Panc1 (cell line): ENCODE data around the gene UGT1A10. TPM values are rescaled to one million over a fixed set of nuclear protein-coding genes. Genes with fewer than 3 reads are reported as not detected.
"Not testable (repeated sequence)": the region's sequence is repeated elsewhere in the genome, so short reads cannot be mapped to it uniquely, and the experiment has no call there.

Experiments used
- ATAC-seq: fragments of 200-7000 bp; cut with Tn5 transposase; 2 replicates; pipeline ENCODE4 v1.9.1; 2020; ENCODE audit warnings: mild to moderate bottlenecking, moderate library complexity
- BruUV-seq: library from RNA; stranded (reverse); fragments of 400-500 nt; replicated peaks from 2 replicates; lab custom pipeline; 2021; lab: Mats Ljungman, UMichigan
- CTCF ChIA-PET: fragments of 300-600 bp; sonication (Branson Sonifier 250); formaldehyde crosslinking; loops from one replicate; lab custom pipeline; 2022; ENCODE audit warnings: antibody characterized with exemption; lab: Charles Lee
- POLR2A ChIA-PET: fragments of 300-600 bp; sonication (Branson Sonifier 250); formaldehyde crosslinking; loops from one replicate; lab custom pipeline; 2022; ENCODE audit warnings: antibody characterized with exemption; lab: Charles Lee
- DNase-seq: peaks from one replicate; pipeline ENCODE4 v3.0.0-alpha.2; 2010; ENCODE audit warnings: low read depth, low spot score
- H3K27ac ChIP-seq: 2 replicates; pipeline ENCODE4 v1.5.1; 2011; ENCODE audit warnings: mild to moderate bottlenecking, low read length, inconsistent platforms
- H3K27me3 ChIP-seq: fragments of 200-500 bp; sonication (Bioruptor generic); 2 replicates; pipeline ENCODE4 v1.6.0; 2014; ENCODE audit warnings: low read length, inconsistent platforms; ENCODE audit not compliant: control insufficient read depth, insufficient read depth
- H3K36me3 ChIP-seq: fragments of 200-500 bp; sonication (Bioruptor generic); 2 replicates; pipeline ENCODE4 v1.5.1; 2014; ENCODE audit warnings: inconsistent platforms, mild to moderate bottlenecking, low read length, moderate library complexity; ENCODE audit not compliant: control insufficient read depth, insufficient read depth
- H3K4me1 ChIP-seq: 2 replicates; pipeline ENCODE4 v1.5.1; 2011; ENCODE audit warnings: inconsistent platforms, mild to moderate bottlenecking, low read length, moderate library complexity; ENCODE audit not compliant: control insufficient read depth, insufficient read depth
- H3K4me3 ChIP-seq, 2 experiments: 2 replicates each; pipeline ENCODE4 v1.5.1; 2011 to 2012; ENCODE audit warnings: low read depth in 2 of 2, low read length in 2 of 2, mild to moderate bottlenecking in 2 of 2, inconsistent platforms in 1 of 2, moderate library complexity in 1 of 2
- H3K9me3 ChIP-seq: fragments of 200-500 bp; sonication (Bioruptor generic); 2 replicates; pipeline ENCODE4 v1.5.1; 2014; ENCODE audit warnings: low read depth, mild to moderate bottlenecking, inconsistent platforms, low read length, moderate library complexity; ENCODE audit not compliant: control insufficient read depth, insufficient read depth
- POLR2AphosphoS5 ChIP-seq: IDR thresholded peaks from 2 replicates; pipeline ENCODE4 v1.6.1; 2012; ENCODE audit warnings: mild to moderate bottlenecking, low read depth, low read length, moderate library complexity
- SIN3A ChIP-seq: IDR thresholded peaks from 2 replicates; pipeline ENCODE4 v1.6.1; 2012; ENCODE audit warnings: low read depth, mild to moderate bottlenecking, low read length, moderate library complexity, borderline replicate concordance; ENCODE audit not compliant: insufficient read depth
- TCF7L2 ChIP-seq: IDR thresholded peaks from 2 replicates; pipeline ENCODE4 v1.6.1; 2011; ENCODE audit warnings: mild to moderate bottlenecking, low read depth, low read length, inconsistent platforms
- in situ Hi-C: cut with HindIII; loops from 2 replicates; pipeline ENCODE4 v1.10.0; 2016; ENCODE audit warnings: low sequenced_read_pairs, low pct_unique_long_range_greater_than_20kb
- intact Hi-C: fragments of 100-400 bp; cut with micrococcal nuclease; formaldehyde crosslinking; loops from one replicate; pipeline ENCODE4 v1.10.0; 2022; ENCODE audit not compliant: unreplicated experiment
- total RNA-seq: library from RNA; stranded (reverse); gene quantifications from one replicate; pipeline ENCODE4 v1.2.1, GENCODE V29; 2021; ENCODE audit not compliant: unreplicated experiment
- TF ChIP-seq, protein P1 (sequence below), 2 experiments: IDR thresholded peaks; 2 replicates each; pipeline ENCODE4 v1.6.1; 2011 to 2012; ENCODE audit warnings: low read depth in 2 of 2, control low read depth in 1 of 2, low read length in 1 of 2, mild to moderate bottlenecking in 1 of 2, moderate library complexity in 1 of 2; ENCODE audit not compliant: insufficient read depth in 1 of 2
- TF ChIP-seq, protein P2 (sequence below): fragments of 450-650 bp; IDR thresholded peaks from 2 replicates; pipeline ENCODE4 v1.5.1; 2017; ENCODE audit warnings: mild to moderate bottlenecking

UGT1A10 gene
- total RNA-seq, 1 experiment from 2014 or later = not detected

DNA sequence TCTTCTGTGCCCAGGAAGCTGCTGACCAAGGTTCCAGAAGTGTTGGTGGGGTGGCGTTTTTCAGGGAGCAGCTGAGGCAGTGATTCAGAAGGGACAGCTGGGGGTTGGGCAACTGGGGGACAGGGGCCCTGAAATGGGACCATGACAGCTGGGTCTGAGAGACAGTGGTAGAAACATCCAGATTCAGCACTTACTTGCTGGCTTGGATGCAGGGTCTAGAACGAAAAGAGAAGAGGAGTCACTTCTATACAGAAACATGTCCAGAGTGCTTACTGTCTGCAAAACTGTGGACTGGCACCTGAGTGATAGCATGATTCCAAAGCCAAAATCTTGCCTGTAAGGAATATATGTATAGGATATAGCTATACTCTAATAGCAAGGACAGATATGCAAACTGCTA lies 109.6 kb downstream of the UGT1A10 start:
- H3K9me3 ChIP-seq, DNase-seq, ATAC-seq, intact Hi-C loops, H3K36me3 ChIP-seq, H3K4me1 ChIP-seq, BruUV-seq, H3K4me3 ChIP-seq, CTCF ChIA-PET, in situ Hi-C loops, H3K27ac ChIP-seq, H3K27me3 ChIP-seq, POLR2A ChIA-PET: not testable (repeated sequence)

DNA sequence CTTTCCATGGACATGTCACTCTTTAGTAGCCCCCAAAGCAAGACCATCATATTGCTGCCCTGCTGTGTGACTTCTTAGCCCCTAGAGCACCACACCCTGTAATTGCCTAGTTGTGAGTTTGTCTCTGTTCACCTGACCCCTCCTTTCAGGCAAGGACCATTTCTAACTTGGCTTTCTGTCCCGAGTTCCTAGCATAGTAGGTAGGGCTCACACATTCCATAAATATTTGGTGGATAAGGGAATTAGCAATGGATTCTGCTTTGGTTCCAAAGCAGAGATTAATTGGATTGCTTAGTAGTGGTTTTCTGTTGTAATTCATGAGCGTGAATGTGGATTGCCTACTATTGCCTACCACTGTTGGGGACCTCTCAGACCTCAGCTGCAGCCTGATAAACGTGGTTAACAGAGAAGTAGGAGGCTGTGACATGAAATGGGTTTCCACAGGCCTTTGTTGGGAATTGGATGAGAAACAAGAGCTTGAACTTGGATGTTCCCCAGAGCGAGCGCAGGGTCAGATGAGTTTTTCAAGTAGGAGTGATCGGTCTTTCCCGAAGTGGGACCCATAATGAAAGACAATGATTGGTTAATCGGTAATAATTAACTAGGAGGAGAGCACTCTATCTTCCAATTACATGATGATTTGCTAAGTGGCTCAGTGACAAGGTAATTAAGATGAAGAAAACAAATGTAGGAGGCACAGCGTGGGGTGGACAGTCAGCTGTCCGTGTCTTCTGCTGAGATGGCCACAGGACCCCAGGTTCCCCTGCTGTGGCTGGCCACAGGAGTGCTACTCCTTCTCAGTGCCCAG lies 110.4 kb downstream of the UGT1A10 start:
- intact Hi-C loops (no loop called here), in situ Hi-C loops (no loop called here)
- BruUV-seq = no TSS peak
- ATAC-seq (no peak), DNase-seq (no peak)
- Histone ChIP-seq H3K9me3 (no peaks in the 10 kb centered on the region), H3K4me1 (no peaks in the 10 kb centered on the region), H3K4me3 (no peak overlapping the region), H3K27me3 (no peaks in the 10 kb centered on the region), H3K27ac (no peak overlapping the region), H3K36me3 (no peaks in the 10 kb centered on the region)
- no peak for TF ChIP-seq SIN3A
- TF ChIP-seq, protein P1, sequence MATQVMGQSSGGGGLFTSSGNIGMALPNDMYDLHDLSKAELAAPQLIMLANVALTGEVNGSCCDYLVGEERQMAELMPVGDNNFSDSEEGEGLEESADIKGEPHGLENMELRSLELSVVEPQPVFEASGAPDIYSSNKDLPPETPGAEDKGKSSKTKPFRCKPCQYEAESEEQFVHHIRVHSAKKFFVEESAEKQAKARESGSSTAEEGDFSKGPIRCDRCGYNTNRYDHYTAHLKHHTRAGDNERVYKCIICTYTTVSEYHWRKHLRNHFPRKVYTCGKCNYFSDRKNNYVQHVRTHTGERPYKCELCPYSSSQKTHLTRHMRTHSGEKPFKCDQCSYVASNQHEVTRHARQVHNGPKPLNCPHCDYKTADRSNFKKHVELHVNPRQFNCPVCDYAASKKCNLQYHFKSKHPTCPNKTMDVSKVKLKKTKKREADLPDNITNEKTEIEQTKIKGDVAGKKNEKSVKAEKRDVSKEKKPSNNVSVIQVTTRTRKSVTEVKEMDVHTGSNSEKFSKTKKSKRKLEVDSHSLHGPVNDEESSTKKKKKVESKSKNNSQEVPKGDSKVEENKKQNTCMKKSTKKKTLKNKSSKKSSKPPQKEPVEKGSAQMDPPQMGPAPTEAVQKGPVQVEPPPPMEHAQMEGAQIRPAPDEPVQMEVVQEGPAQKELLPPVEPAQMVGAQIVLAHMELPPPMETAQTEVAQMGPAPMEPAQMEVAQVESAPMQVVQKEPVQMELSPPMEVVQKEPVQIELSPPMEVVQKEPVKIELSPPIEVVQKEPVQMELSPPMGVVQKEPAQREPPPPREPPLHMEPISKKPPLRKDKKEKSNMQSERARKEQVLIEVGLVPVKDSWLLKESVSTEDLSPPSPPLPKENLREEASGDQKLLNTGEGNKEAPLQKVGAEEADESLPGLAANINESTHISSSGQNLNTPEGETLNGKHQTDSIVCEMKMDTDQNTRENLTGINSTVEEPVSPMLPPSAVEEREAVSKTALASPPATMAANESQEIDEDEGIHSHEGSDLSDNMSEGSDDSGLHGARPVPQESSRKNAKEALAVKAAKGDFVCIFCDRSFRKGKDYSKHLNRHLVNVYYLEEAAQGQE (IDR thresholded peaks at IDR 0.05; ENCODE audit: insufficient read depth in 1 of 2, low read depth in 2 of 2, low read length in 1 of 2) = no peak
- TF ChIP-seq, protein P2, sequence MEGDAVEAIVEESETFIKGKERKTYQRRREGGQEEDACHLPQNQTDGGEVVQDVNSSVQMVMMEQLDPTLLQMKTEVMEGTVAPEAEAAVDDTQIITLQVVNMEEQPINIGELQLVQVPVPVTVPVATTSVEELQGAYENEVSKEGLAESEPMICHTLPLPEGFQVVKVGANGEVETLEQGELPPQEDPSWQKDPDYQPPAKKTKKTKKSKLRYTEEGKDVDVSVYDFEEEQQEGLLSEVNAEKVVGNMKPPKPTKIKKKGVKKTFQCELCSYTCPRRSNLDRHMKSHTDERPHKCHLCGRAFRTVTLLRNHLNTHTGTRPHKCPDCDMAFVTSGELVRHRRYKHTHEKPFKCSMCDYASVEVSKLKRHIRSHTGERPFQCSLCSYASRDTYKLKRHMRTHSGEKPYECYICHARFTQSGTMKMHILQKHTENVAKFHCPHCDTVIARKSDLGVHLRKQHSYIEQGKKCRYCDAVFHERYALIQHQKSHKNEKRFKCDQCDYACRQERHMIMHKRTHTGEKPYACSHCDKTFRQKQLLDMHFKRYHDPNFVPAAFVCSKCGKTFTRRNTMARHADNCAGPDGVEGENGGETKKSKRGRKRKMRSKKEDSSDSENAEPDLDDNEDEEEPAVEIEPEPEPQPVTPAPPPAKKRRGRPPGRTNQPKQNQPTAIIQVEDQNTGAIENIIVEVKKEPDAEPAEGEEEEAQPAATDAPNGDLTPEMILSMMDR = no peak
- TF ChIP-seq TCF7L2 = no peak
- TF ChIP-seq POLR2AphosphoS5 = no peak
- ChIA-PET POLR2A (no interaction called here), CTCF (no interaction called here)

DNA sequence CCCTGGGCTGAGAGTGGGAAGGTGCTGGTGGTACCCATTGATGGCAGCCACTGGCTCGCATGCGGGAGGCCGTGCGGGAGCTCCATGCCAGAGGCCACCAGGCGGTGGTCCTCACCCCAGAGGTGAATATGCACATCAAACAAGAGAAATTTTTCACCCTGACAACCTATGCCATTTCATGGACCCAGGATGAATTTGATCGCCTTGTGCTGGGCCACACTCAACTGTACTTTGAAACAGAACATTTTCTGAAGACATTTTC lies 111.0 kb downstream of the UGT1A10 start:
- no peaks in the 10 kb centered on the region for H3K9me3 ChIP-seq
- ATAC-seq = no peak
- CTCF ChIA-PET = no interaction called here
- in situ Hi-C loops (no loop called here), intact Hi-C loops (no loop called here)
- DNase-seq = no peak
- BruUV-seq = no TSS peak
- no peak for TF ChIP-seq SIN3A
- H3K27ac ChIP-seq = no peak overlapping the region
- POLR2A ChIA-PET = no interaction called here
- H3K27me3 ChIP-seq = no peaks in the 10 kb centered on the region
- no peak overlapping the region for H3K4me3 ChIP-seq
- no peaks in the 10 kb centered on the region for H3K4me1 ChIP-seq
- H3K36me3 ChIP-seq = no peaks in the 10 kb centered on the region

DNA sequence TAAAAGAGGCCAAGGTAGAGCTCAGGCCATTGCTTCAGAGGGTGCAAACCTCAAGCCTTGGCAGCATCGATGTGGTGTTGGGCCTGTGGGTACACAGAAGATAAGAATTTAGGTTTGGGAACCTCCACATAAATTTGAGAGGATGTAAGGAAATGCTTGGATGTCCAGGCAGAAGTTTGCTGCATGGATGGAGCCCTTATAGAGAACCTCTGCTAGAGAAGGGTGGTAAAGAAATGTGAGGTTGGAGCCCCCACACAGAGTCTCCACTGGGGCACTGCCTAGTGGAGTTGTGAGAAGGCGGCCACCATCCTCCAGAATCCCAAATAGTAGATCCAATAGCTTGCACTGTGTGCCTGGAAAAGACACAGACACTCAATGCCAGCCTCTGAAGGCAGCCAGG lies 114.4 kb downstream of the UGT1A10 start:
- H3K27ac ChIP-seq, CTCF ChIA-PET, H3K9me3 ChIP-seq, H3K4me3 ChIP-seq, POLR2A ChIA-PET, H3K4me1 ChIP-seq, H3K36me3 ChIP-seq, DNase-seq, ATAC-seq, H3K27me3 ChIP-seq, BruUV-seq, in situ Hi-C loops, intact Hi-C loops: not testable (repeated sequence)

DNA sequence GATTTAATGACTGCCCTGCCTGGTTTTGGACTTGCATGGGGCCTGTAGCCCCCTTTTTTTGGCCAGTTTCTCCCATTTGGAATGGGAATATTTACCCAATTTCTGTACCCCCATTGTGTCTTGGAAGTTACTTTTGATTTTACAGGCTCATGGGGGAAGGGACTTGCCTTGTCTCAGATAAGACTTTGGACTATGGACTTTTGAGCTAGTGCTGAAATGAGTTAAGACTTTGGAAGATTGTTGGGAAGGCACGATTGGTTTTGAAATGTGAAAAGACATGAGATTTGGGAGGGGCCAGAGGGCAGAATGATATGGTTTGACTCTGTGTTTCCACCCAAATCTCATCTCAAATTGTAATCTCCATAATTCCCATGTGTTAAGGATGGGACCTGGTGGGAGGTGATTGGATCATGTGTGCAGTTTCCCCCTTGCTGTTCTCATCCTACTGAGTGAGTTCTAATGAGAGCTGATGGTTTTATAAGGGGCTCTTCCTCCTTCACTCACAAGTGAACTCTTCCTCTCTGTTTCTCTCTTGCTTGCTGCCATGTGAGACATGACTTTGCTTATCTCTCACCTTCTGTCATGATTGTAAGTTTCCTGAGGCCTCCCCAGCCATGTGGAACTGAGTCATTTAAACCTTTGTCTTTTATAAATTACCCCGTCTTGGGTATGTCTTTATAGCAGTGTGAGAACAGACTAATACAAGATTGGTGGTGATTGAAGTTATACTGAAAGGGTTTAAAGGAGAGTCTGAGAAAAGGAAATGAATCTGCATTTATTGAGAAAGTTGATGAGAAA lies 115.2 kb downstream of the UGT1A10 start:
- H3K27me3 ChIP-seq, BruUV-seq, intact Hi-C loops, H3K9me3 ChIP-seq, H3K27ac ChIP-seq, POLR2A ChIA-PET, H3K36me3 ChIP-seq, H3K4me3 ChIP-seq, in situ Hi-C loops, DNase-seq, ATAC-seq, H3K4me1 ChIP-seq, CTCF ChIA-PET: not testable (repeated sequence)
